22Rv1 (cell line): ENCODE measurements around the gene GABBR2.

Experiments used
- ZFX ChIP-seq: fragments of 450-650 bp; IDR thresholded peaks from 2 replicates; pipeline ENCODE4 v1.6.1; 2017; ENCODE audit warnings: antibody characterized with exemption, borderline replicate concordance
- TF ChIP-seq, protein P1 (sequence below): fragments of 450-650 bp; IDR thresholded peaks from 2 replicates; pipeline ENCODE4 v1.5.1; 2017; ENCODE audit warnings: mild to moderate bottlenecking

GRCh38 chr9:98515506-98516204 lies 193.1 kb downstream of the GABBR2 start:
- TF ChIP-seq, protein P1, sequence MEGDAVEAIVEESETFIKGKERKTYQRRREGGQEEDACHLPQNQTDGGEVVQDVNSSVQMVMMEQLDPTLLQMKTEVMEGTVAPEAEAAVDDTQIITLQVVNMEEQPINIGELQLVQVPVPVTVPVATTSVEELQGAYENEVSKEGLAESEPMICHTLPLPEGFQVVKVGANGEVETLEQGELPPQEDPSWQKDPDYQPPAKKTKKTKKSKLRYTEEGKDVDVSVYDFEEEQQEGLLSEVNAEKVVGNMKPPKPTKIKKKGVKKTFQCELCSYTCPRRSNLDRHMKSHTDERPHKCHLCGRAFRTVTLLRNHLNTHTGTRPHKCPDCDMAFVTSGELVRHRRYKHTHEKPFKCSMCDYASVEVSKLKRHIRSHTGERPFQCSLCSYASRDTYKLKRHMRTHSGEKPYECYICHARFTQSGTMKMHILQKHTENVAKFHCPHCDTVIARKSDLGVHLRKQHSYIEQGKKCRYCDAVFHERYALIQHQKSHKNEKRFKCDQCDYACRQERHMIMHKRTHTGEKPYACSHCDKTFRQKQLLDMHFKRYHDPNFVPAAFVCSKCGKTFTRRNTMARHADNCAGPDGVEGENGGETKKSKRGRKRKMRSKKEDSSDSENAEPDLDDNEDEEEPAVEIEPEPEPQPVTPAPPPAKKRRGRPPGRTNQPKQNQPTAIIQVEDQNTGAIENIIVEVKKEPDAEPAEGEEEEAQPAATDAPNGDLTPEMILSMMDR = no peak
- TF ChIP-seq ZFX = no peak
